Tibial nerve (tissue), 4 donors: Measurements from ENCODE around the gene GRK1. TPM values are rescaled to one million over a fixed set of nuclear protein-coding genes. Genes with fewer than 3 reads are reported as not detected.
A peak's percentile ranks its signal among the peaks of the same experiment; 100 is the strongest.

Source experiments
- DNase-seq, 2 donors: peaks; one replicate each; pipeline ENCODE4 v3.0.0-alpha.2; 2019; ENCODE audit warnings: low spot score in 2 of 2
- H3K27ac ChIP-seq, 4 donors: fragments of 200-600 bp; sonication (generic) in 3 of 4; one replicate each; pipeline ENCODE4 v1.5.1; 2017 to 2019; ENCODE audit warnings: mild to moderate bottlenecking in 1 of 4
- H3K27me3 ChIP-seq, 2 donors: fragments of 200-600 bp; sonication (generic) in 1 of 2; one replicate each; pipeline versions ENCODE4 v1.5.1 to v1.6.0; 2017 to 2019
- H3K36me3 ChIP-seq, 3 donors: fragments of 200-600 bp; sonication (generic); one replicate each; pipeline ENCODE4 v1.5.1; 2018 to 2019
- H3K4me1 ChIP-seq, 4 donors: fragments of 200-600 bp; sonication (generic) in 3 of 4; one replicate each; pipeline ENCODE4 v1.5.1; 2017 to 2019
- H3K4me3 ChIP-seq, 4 donors: fragments of 200-600 bp; sonication (generic) in 3 of 4; one replicate each; pipeline ENCODE4 v1.5.1; 2017 to 2019; ENCODE audit warnings: mild to moderate bottlenecking in 1 of 4, moderate library complexity in 1 of 4
- H3K9me3 ChIP-seq, 4 donors: fragments of 200-600 bp; sonication (generic) in 3 of 4; one replicate each; pipeline ENCODE4 v1.5.1; 2017 to 2019
- CTCF ChIP-seq, 5 experiments: fragments of 200-600 bp in 3 of 5; fragments of 450-650 bp in 2 of 5; sonication (generic) in 3 of 5; IDR thresholded peaks; one replicate each; pipeline ENCODE4 v1.5.1; 2016 to 2019; ENCODE audit warnings: antibody characterized with exemption in 5 of 5, mild to moderate bottlenecking in 3 of 5, moderate library complexity in 2 of 5
- EP300 ChIP-seq, 2 donors: sonication (generic); formaldehyde crosslinking; IDR thresholded peaks; one replicate each; pipeline ENCODE4 v1.6.1; 2017; ENCODE audit warnings: antibody characterized with exemption in 2 of 2, mild to moderate bottlenecking in 1 of 2
- POLR2A ChIP-seq, 2 donors: fragments of 450-650 bp; IDR thresholded peaks; one replicate each; pipeline ENCODE4 v1.6.1; 2017; ENCODE audit warnings: antibody characterized with exemption in 2 of 2, mild to moderate bottlenecking in 2 of 2, moderate library complexity in 2 of 2
- WGBS, 2 donors: methylation state at CpG; one replicate each; pipeline ENCODE4 v1.1.5; 2018; 5-methylcytosine and 5-hydroxymethylcytosine counted together
- total RNA-seq, 4 donors: library from RNA; depleted of rRNA; stranded (reverse); fragments of >200 nt; gene quantifications; one replicate each; pipeline ENCODE4 v1.1.0, GENCODE V29; 2016

The GRK1 gene
- not detected for total RNA-seq

GRCh38 chr13:113666951-113667701 is at the start of gene GRK1:
Gene GRK1, plus strand, starts transcription at chr13:113667219. Its CDS starts 168 bp downstream, at chr13:113667387.
- peak in 1 of 2 donors; percentile 6 for DNase-seq
- WGBS, 2 donors, result 61 to 64% methylated on average over 28 to 32 of the region's 32 CpGs
- no peak for TF ChIP-seq POLR2A (IDR thresholded peaks at IDR 0.05)
- no peak for TF ChIP-seq CTCF (IDR thresholded peaks at IDR 0.05)
- no peak for TF ChIP-seq EP300 (IDR thresholded peaks at IDR 0.05)

DNA sequence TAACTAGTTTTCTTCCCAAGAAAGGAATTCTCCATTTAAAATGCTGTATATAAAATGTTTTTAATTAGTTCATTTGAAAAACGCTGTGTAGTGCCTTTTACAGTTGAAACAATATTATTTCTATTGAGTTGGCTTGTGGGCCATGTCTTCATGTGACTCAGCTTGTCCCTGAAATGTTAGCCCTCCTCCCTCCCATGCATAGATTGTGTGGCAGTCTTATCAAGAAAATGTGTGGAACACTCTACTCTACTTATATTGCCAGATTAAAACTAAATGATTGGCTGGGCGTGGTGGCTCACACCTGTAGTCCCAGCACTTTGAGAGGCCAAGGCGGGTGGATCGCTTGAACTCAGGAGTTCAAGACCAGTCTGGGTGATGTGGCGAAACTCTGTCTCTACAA is 49.1 kb upstream of the GRK1 start:
- no peak for DNase-seq
- Histone ChIP-seq H3K27ac (no peak overlapping the region), H3K27me3 (no peaks in the 10 kb centered on the region), H3K4me3 (no peak overlapping the region), H3K9me3 (no peaks in the 10 kb centered on the region), H3K4me1 (no peaks in the 10 kb centered on the region), H3K36me3 (peaks cover 0 to 29% (median 0%) of the 10 kb centered on the region in 3 donors)
- TF ChIP-seq EP300 (IDR thresholded peaks at IDR 0.05) (no peak), CTCF (IDR thresholded peaks at IDR 0.05) (no peak), POLR2A (IDR thresholded peaks at IDR 0.05) (no peak)
- 89 to 94% methylated on average over 5 of the region's 5 CpGs for WGBS, 2 donors

More at GRCh38 chr13:113666951-113667701, at the start of gene GRK1:
- no peaks in the 10 kb centered on the region for H3K27me3 ChIP-seq
- H3K36me3 ChIP-seq, result no peaks in the 10 kb centered on the region
- H3K4me3 ChIP-seq, result no peak within 1 kb of the TSS
- H3K9me3 ChIP-seq, result peaks cover 0 to 3% (median 1%) of the 10 kb centered on the region in 4 donors
- H3K4me1 ChIP-seq, result no peaks in the 10 kb centered on the region
- no peak within 1 kb of the TSS for H3K27ac ChIP-seq

DNA sequence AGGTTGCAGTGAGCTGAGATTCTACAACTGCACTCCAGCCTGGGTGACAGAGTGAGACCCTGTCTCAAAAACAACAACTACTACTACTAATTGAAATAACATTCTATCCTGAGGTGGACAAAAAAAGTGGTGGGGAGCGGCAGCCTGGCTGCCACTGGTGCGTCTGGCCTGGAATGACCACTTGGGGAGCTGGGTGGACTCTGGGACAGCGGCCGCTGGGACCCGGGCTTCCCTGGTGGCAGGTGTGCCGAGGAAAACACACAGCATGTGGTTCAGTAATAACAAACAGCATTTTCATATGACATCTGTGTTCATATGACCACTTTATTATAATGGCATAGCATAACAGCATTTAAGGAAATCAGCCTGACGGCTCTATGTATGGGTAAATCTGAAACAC is 48.6 kb upstream of the GRK1 start:
- DNase-seq, result no peak
- WGBS, 2 donors, result 90 to 93% methylated on average over 7 of the region's 7 CpGs
- Histone ChIP-seq H3K9me3 (no peaks in the 10 kb centered on the region), H3K36me3 (peaks cover 0 to 34% (median 0%) of the 10 kb centered on the region in 3 donors), H3K4me1 (no peaks in the 10 kb centered on the region), H3K27ac (no peak overlapping the region), H3K27me3 (no peaks in the 10 kb centered on the region), H3K4me3 (no peak overlapping the region)
- no peak for TF ChIP-seq CTCF (IDR thresholded peaks at IDR 0.05)
- TF ChIP-seq EP300 (IDR thresholded peaks at IDR 0.05), result no peak
- no peak for TF ChIP-seq POLR2A (IDR thresholded peaks at IDR 0.05)

GRCh38 chr13:113620036-113620796 is 46.8 kb upstream of the GRK1 start:
- no peaks in the 10 kb centered on the region for H3K4me1 ChIP-seq
- TF ChIP-seq POLR2A (IDR thresholded peaks at IDR 0.05) (no peak), EP300 (IDR thresholded peaks at IDR 0.05) (no peak), CTCF (IDR thresholded peaks at IDR 0.05) (no peak)
- no peak overlapping the region for H3K4me3 ChIP-seq
- H3K36me3 ChIP-seq, result peaks cover 0 to 41% (median 0%) of the 10 kb centered on the region in 3 donors
- no peak overlapping the region for H3K27ac ChIP-seq
- no peaks in the 10 kb centered on the region for H3K9me3 ChIP-seq
- no peaks in the 10 kb centered on the region for H3K27me3 ChIP-seq
- no peak for DNase-seq
- 75 to 78% methylated on average over 15 of the region's 15 CpGs for WGBS, 2 donors

GRCh38 chr13:113621046-113621445 is 46.0 kb upstream of the GRK1 start:
- TF ChIP-seq CTCF (IDR thresholded peaks at IDR 0.05), result no peak
- TF ChIP-seq EP300 (IDR thresholded peaks at IDR 0.05), result no peak
- TF ChIP-seq POLR2A (IDR thresholded peaks at IDR 0.05), result no peak

More at GRCh38 chr13:113621046-113621445, 46.0 kb upstream of the GRK1 start:
- Histone ChIP-seq H3K27ac (no peak overlapping the region), H3K4me3 (no peak overlapping the region), H3K27me3 (no peaks in the 10 kb centered on the region), H3K9me3 (no peaks in the 10 kb centered on the region), H3K4me1 (peaks cover 0 to 2% (median 0%) of the 10 kb centered on the region in 4 donors), H3K36me3 (peaks cover 0 to 38% (median 0%) of the 10 kb centered on the region in 3 donors)
- no peak for DNase-seq
- 94 to 96% methylated on average over 15 of the region's 15 CpGs for WGBS, 2 donors
